AG08396 (cell line): Measurements from ENCODE around the gene ULK2.

ENCODE experiments used
- DNase-seq: peaks from one replicate; pipeline ENCODE4 v3.0.0; 2012; ENCODE audit warnings: low spot score, mixed read lengths

The ULK2 gene

GRCh38 chr17:19747159-19747719 lies 120.5 kb downstream of the ULK2 start:
- DNase-seq = no peak

- no peak for DNase-seq
Measured at GRCh38 chr17:19746517-19746916, 121.2 kb downstream of the ULK2 start.

- peak; percentile 85 for DNase-seq
Measured at GRCh38 chr17:19744922-19745757, 122.6 kb downstream of the ULK2 start.

- no peak for DNase-seq
Measured at GRCh38 chr17:19744492-19744891, 123.2 kb downstream of the ULK2 start.

- no peak for DNase-seq
Measured at GRCh38 chr17:19743101-19744100, 124.3 kb downstream of the ULK2 start.

GRCh38 chr17:19742495-19742894 lies 125.2 kb downstream of the ULK2 start:
- DNase-seq = no peak

- DNase-seq = no peak
Measured at GRCh38 chr17:19741832-19742457, 125.8 kb downstream of the ULK2 start.

GRCh38 chr17:19740933-19741332 lies 126.8 kb downstream of the ULK2 start:
- no peak for DNase-seq

- DNase-seq = no peak
Measured at GRCh38 chr17:19739241-19740201, 128.2 kb downstream of the ULK2 start.

- DNase-seq = no peak
Measured at GRCh38 chr17:19738757-19739156, 129.0 kb downstream of the ULK2 start.

GRCh38 chr17:19738073-19738449 lies 129.7 kb downstream of the ULK2 start:
- no peak for DNase-seq

GRCh38 chr17:19737305-19738072 lies 130.2 kb downstream of the ULK2 start:
- DNase-seq = no peak

GRCh38 chr17:19736071-19736470 lies 131.7 kb downstream of the ULK2 start:
- DNase-seq = no peak

- DNase-seq = no peak
Measured at GRCh38 chr17:19733953-19734526, 133.7 kb downstream of the ULK2 start.

- no peak for DNase-seq
Measured at GRCh38 chr17:19731626-19732025, 136.1 kb downstream of the ULK2 start.

GRCh38 chr17:19730843-19731242 lies 136.9 kb downstream of the ULK2 start:
- no peak for DNase-seq

GRCh38 chr17:19729900-19730299 lies 137.8 kb downstream of the ULK2 start:
- no peak for DNase-seq

GRCh38 chr17:19728084-19728495 lies 139.6 kb downstream of the ULK2 start:
- DNase-seq = peak; percentile 88

GRCh38 chr17:19727501-19728078 lies 140.1 kb downstream of the ULK2 start:
- DNase-seq = peak; percentile 76
